K562 (cell line): ENCODE measurements around the gene RPUSD1. TPM values are rescaled to one million over a fixed set of nuclear protein-coding genes. Genes with fewer than 3 reads are reported as not detected.
A peak's percentile ranks its signal among the peaks of the same experiment; 100 is the strongest.

Experiments
- ARID4B ChIP-seq: sonication (generic); formaldehyde crosslinking; IDR thresholded peaks from 2 replicates; pipeline ENCODE4 v1.8.0; 2022; ENCODE audit warnings: mild to moderate bottlenecking, missing genetic modification reagents
- BRCA1 ChIP-seq, 2 experiments: fragments of 450-650 bp in 1 of 2; sonication (generic) in 1 of 2; formaldehyde crosslinking in 1 of 2; IDR thresholded peaks; 2 replicates each; pipeline versions ENCODE4 v1.5.0 to v1.6.1; 2017 to 2020; ENCODE audit warnings: mild to moderate bottlenecking in 1 of 2, missing genetic modification reagents in 1 of 2
- RCOR1 ChIP-seq, 2 experiments: IDR thresholded peaks; 2 replicates each; pipeline ENCODE4 v1.6.1; 2012; ENCODE audit warnings: low read depth in 2 of 2, low read length in 2 of 2, borderline replicate concordance in 1 of 2, improper control_type of control experiment in 1 of 2
- SIN3A ChIP-seq, 2 experiments: fragments of 150-350 bp in 1 of 2; IDR thresholded peaks; 2 replicates each; pipeline ENCODE4 v1.6.1; 2011 to 2016; ENCODE audit warnings: borderline replicate concordance in 2 of 2, low read depth in 2 of 2, low read length in 2 of 2, mild to moderate bottlenecking in 2 of 2, moderate library complexity in 2 of 2; ENCODE audit not compliant: control insufficient read depth in 1 of 2
- TARDBP ChIP-seq: fragments of 450-650 bp; IDR thresholded peaks from 2 replicates; pipeline ENCODE4 v1.6.1; 2016
- TFAM ChIP-seq: fragments of 250-450 bp; sonication (Bioruptor Pico); conservative IDR thresholded peaks from 2 replicates; pipeline ENCODE4 v1.5.0; 2021; ENCODE audit warnings: mild to moderate bottlenecking, moderate library complexity
- ZEB2 ChIP-seq: fragments of 450-650 bp; IDR thresholded peaks from 2 replicates; pipeline ENCODE4 v1.6.1; 2016
- ZMIZ1 ChIP-seq, 2 experiments: fragments of 150-350 bp in 1 of 2; IDR thresholded peaks; 2 replicates each; pipeline ENCODE4 v1.6.1; 2012 to 2016; ENCODE audit warnings: low read depth in 2 of 2, low read length in 2 of 2, mild to moderate bottlenecking in 1 of 2, moderate library complexity in 1 of 2
- ZNF282 ChIP-seq: sonication (generic); formaldehyde crosslinking; IDR thresholded peaks from 2 replicates; pipeline ENCODE4 v1.8.1; 2023; ENCODE audit warnings: missing genetic modification reagents
- ZSCAN32 ChIP-seq: fragments of 450-650 bp; formaldehyde crosslinking; IDR thresholded peaks from 2 replicates; pipeline ENCODE4 v1.4.0; 2020; ENCODE audit warnings: mild to moderate bottlenecking, moderate library complexity
- polyA plus RNA-seq, 8 experiments: library from polyadenylated mRNA; depleted of rRNA in 4 of 8; stranded (reverse) in 5 of 8; unstranded in 3 of 8; fragments of >200 nt; fragmentation: Nextera tagmentation in 2 of 8; fragmentation: Illumina TruSeq in 1 of 8; extraction: Ambion mirVana in 2 of 8; extraction: Trizol in 1 of 8; gene quantifications; 2 replicates each; pipeline versions ENCODE4 v1.2.1 to v1.2.3, GENCODE V29; 2011 to 2014; ENCODE audit warnings: inconsistent platforms in 1 of 8, missing spikeins in 1 of 8
- total RNA-seq, 7 experiments: library from RNA; depleted of rRNA in 6 of 7; stranded (reverse); fragments of >200 nt in 6 of 7; fragmentation: Illumina TruSeq in 2 of 7; extraction: Trizol in 2 of 7; gene quantifications; 2 replicates each; pipeline versions ENCODE4 v1.2.1 to v1.2.3, GENCODE V29; 2011 to 2021; ENCODE audit warnings: low replicate concordance in 1 of 7
- TF ChIP-seq, protein P1 (sequence below): sonication (generic); formaldehyde crosslinking; IDR thresholded peaks from 2 replicates; pipeline ENCODE4 v1.8.1; 2023; ENCODE audit warnings: missing genetic modification reagents, mild to moderate bottlenecking, borderline replicate concordance
- TF ChIP-seq, protein P2 (sequence below): sonication (generic); formaldehyde crosslinking; IDR thresholded peaks from 2 replicates; pipeline ENCODE4 v1.9.0; 2022; ENCODE audit warnings: mild to moderate bottlenecking, missing genetic modification reagents

The RPUSD1 gene
- total and polyA plus RNA-seq, 9 of the 15 experiments (the other 6 are each of a cell fraction or from before 2014, with no cell fraction given): 0.45 to 56.6 (median 12.0) TPM

DNA sequence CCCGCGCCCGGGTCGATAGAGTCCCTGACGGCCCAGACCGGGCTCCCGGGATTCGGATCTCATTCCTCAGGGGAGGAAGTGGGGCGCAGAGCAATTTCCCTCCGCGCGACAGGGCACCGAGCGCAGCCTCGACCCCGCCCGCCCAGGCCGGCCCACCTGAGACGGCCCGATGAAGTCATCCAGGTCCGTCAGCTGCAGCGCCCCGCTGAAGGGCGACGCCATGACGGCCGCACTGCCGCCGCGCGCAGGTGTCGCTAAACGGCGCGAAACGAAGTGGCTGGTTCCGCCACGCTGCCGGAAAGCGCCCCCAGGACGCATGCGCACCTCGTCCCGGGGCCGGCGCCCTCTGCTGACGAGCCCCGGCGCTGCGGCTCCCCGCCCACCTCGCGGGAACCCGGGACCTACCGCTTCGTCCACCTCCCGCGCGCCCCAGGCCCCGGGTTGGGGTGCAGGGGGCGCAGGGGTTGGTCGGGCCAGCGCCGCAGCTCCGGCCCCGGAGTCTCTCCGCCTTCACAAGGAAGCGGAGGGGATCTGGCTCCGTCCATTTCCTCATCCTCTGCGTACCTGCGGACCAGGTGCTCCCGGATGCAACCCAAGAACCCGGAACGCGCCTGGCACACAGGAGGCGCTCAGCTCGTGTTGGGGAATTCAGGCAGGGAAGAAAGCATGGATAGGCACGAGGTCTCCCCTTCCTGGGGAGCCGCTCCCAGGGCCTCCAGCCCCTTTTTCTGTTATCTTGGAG, 47.2 kb downstream of the RPUSD1 start, which contains the start of gene CIAO3 (continued):
- TF ChIP-seq, protein P1, sequence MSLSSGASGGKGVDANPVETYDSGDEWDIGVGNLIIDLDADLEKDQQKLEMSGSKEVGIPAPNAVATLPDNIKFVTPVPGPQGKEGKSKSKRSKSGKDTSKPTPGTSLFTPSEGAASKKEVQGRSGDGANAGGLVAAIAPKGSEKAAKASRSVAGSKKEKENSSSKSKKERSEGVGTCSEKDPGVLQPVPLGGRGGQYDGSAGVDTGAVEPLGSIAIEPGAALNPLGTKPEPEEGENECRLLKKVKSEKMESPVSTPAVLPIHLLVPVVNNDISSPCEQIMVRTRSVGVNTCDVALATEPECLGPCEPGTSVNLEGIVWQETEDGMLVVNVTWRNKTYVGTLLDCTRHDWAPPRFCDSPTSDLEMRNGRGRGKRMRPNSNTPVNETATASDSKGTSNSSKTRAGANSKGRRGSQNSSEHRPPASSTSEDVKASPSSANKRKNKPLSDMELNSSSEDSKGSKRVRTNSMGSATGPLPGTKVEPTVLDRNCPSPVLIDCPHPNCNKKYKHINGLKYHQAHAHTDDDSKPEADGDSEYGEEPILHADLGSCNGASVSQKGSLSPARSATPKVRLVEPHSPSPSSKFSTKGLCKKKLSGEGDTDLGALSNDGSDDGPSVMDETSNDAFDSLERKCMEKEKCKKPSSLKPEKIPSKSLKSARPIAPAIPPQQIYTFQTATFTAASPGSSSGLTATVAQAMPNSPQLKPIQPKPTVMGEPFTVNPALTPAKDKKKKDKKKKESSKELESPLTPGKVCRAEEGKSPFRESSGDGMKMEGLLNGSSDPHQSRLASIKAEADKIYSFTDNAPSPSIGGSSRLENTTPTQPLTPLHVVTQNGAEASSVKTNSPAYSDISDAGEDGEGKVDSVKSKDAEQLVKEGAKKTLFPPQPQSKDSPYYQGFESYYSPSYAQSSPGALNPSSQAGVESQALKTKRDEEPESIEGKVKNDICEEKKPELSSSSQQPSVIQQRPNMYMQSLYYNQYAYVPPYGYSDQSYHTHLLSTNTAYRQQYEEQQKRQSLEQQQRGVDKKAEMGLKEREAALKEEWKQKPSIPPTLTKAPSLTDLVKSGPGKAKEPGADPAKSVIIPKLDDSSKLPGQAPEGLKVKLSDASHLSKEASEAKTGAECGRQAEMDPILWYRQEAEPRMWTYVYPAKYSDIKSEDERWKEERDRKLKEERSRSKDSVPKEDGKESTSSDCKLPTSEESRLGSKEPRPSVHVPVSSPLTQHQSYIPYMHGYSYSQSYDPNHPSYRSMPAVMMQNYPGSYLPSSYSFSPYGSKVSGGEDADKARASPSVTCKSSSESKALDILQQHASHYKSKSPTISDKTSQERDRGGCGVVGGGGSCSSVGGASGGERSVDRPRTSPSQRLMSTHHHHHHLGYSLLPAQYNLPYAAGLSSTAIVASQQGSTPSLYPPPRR (CRISPR knock-in tag): no peak
- TF ChIP-seq ZSCAN32 (CRISPR knock-in tag): no peak
- peak in 1 of 2 experiments; percentile 2; a peak in 2 of 4 replicates for TF ChIP-seq RCOR1 (IDR thresholded peaks at IDR 0.05; ENCODE audit: borderline replicate concordance in 1 of 2, low read depth in 2 of 2, low read length in 2 of 2)
- peak; percentile 94 for TF ChIP-seq ZEB2
- TF ChIP-seq ARID4B (CRISPR knock-in tag): peak; percentile 98
- TF ChIP-seq, protein P2, sequence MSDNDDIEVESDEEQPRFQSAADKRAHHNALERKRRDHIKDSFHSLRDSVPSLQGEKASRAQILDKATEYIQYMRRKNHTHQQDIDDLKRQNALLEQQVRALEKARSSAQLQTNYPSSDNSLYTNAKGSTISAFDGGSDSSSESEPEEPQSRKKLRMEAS (CRISPR knock-in tag): peak; percentile 68
- no peak for TF ChIP-seq TFAM (CRISPR knock-in tag)
- TF ChIP-seq ZNF282 (CRISPR knock-in tag): peak; percentile 73; the same call in 1 of the 2 replicates
- peak; percentile 39 to 89; a peak in 3 of 4 replicates for TF ChIP-seq SIN3A (IDR thresholded peaks at IDR 0.05; ENCODE audit: borderline replicate concordance in 2 of 2, control insufficient read depth in 1 of 2, low read depth in 2 of 2, low read length in 2 of 2)
- peak; percentile 57; the same call in 1 of the 2 replicates for TF ChIP-seq TARDBP
- TF ChIP-seq BRCA1 (IDR thresholded peaks at IDR 0.05): no peak
- TF ChIP-seq BRCA1 (CRISPR knock-in tag; IDR thresholded peaks at IDR 0.05): no peak
- 0 out of 4 replicates have a peak, but pooled peaks of 1 of the 2 experiments have one; percentile 2 for TF ChIP-seq ZMIZ1 (IDR thresholded peaks at IDR 0.05; ENCODE audit: low read depth in 2 of 2, low read length in 2 of 2)
